Posterior vena cava (tissue), 2 donors: ENCODE results near the gene SLC41A1. TPM values are rescaled to one million over a fixed set of nuclear protein-coding genes. Genes with fewer than 3 reads are reported as not detected.

Source experiments
- DNase-seq: peaks from one replicate; pipeline ENCODE4 v3.0.0-alpha.2; 2020; ENCODE audit warnings: low spot score
- intact Hi-C, 2 donors: fragments of 100-400 bp; cut with DNase I; formaldehyde crosslinking; loops; one replicate each; pipeline versions ENCODE4 v1.14.1 to v1.14.2; 2022 to 2023
- total RNA-seq, 2 donors: library from RNA; stranded (reverse); fragmentation: NEBNext Ultra II Directional; extraction: Animal tissue kit (Norgen Biotek cat#: 25700); gene quantifications; one replicate each; pipeline ENCODE4 v1.2.1, GENCODE V29; 2021
- donor health status: DM: yes; HTN: yes; CAD: no.
- donor health status: DM: yes; HTN: yes; CAD: no.

Gene SLC41A1
- total RNA-seq, 2 donors from 2014 or later, result 20.7 to 27.8 TPM

DNA sequence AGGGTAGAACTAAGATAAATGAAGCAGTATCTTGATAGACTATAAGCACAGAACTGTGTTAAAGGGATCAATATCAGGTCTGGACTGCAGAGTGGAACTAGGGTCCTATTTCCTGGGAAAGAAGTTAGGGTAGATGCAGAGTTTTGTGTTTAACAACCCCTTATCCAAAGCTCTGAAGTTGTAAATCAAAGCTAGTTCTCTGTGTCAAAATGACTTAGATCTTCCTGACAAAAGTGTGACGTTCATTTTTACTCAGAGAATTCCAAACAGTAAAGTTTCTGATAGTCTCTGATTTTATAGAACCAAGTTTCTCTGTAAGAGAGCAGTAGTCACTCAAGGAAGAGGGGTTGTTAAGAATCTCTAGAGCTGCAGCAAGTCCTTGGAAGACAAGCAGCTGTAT is 71.3 kb downstream of the SLC41A1 start:
- intact Hi-C loops, result no loop called here
- DNase-seq, result no peak

DNA sequence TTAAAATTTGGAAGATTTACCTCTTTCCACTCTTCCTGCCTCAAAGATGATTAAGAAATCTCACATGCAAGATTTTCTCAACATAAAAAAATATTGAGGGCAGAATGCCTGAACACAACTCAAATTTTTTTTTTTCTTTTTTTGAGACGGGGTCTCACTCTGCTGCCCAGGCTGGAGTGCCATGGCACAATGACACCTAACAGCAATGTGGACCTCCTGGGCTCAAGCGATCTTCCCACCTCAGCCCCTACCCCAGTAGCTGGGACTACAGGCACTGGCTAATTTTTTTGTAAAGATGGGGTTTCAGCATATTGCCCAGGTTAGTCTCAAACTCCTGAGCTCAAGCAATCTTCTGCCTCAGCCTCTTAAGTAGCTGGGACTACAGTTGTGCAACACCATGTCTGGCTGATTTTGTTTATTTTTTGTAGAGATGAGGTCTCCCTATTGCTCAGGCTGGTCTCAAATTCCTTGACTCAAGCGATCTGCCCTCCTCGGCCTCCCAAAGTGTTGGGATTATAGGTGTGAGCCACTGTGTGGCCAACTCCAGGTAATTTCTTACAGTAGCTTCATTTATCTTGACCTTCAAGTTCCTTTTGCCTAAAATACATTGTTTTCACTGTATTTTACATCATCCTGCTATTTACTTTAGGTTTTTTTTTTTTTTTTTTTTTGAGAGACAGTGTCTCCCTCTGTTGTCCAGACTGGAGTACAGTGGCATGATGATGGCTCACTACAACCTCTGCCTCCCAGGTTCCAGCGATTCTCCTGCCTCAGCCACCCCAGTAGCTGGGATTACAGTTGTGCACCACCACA is 73.4 kb downstream of the SLC41A1 start:
- intact Hi-C loops, result no loop called here
- DNase-seq, result no peak

Other genes with a start within 250 kb of the SLC41A1 start
- gene ELK4, start 181.2 kb downstream of the SLC41A1 start, total RNA-seq, result 10 to 100 TPM; 49.8 to 54.6 TPM
- 1 to 10 TPM; 3.6 to 5.3 TPM for gene SLC45A3, start 132.7 kb downstream of the SLC41A1 start, total RNA-seq
- gene NUCKS1, start 63.0 kb downstream of the SLC41A1 start, total RNA-seq, result 100 to 1,000 TPM; 157 to 168 TPM
- gene RAB29, start 37.7 kb downstream of the SLC41A1 start, total RNA-seq, result 10 to 100 TPM; 19.8 to 23.9 TPM
- gene PM20D1, start 36.9 kb upstream of the SLC41A1 start, total RNA-seq, result under 1 TPM; 0.23 to 0.24 TPM
- gene SLC26A9, start 130.3 kb upstream of the SLC41A1 start, total RNA-seq, result not detected
- 1 to 10 TPM; 3.2 to 9.2 TPM for gene RAB7B, start 190.2 kb upstream of the SLC41A1 start, total RNA-seq
- not detected for gene CTSE, start 210.7 kb upstream of the SLC41A1 start, total RNA-seq
- 1 to 10 TPM; 1.8 to 4.3 TPM for gene RHEX, start 240.0 kb upstream of the SLC41A1 start, total RNA-seq